Lower lobe of right lung (tissue), 2 donors: ENCODE data around the gene TRNT1. TPM values are rescaled to one million over a fixed set of nuclear protein-coding genes. Genes with fewer than 3 reads are reported as not detected.

ENCODE experiments used
- ATAC-seq, 2 donors: fragments of 200-7000 bp; cut with Tn5 transposase; one replicate each; pipeline ENCODE4 v1.9.1; 2020 to 2022; ENCODE audit warnings: mild to moderate bottlenecking in 2 of 2, moderate library complexity in 2 of 2
- DNase-seq: peaks from one replicate; pipeline ENCODE4 v3.0.0-alpha.2; 2020
- H3K27ac ChIP-seq: fragments of 200-600 bp; one replicate; pipeline ENCODE4 v1.8.0; 2022
- H3K27me3 ChIP-seq: fragments of 200-600 bp; one replicate; pipeline ENCODE4 v1.8.0; 2022; ENCODE audit warnings: low read depth
- H3K36me3 ChIP-seq: fragments of 200-600 bp; one replicate; pipeline ENCODE4 v1.8.0; 2022; ENCODE audit warnings: mild to moderate bottlenecking
- H3K4me1 ChIP-seq: fragments of 200-600 bp; one replicate; pipeline ENCODE4 v1.8.0; 2022
- H3K4me3 ChIP-seq: fragments of 200-600 bp; one replicate; pipeline ENCODE4 v1.8.0; 2022; ENCODE audit warnings: mild to moderate bottlenecking
- H3K9me3 ChIP-seq: fragments of 200-600 bp; one replicate; pipeline ENCODE4 v1.8.0; 2022
- CTCF ChIP-seq: fragments of 200-600 bp; IDR thresholded peaks from one replicate; pipeline ENCODE4 v1.8.0; 2022; ENCODE audit warnings: antibody characterized with exemption, mild to moderate bottlenecking
- intact Hi-C: fragments of 100-400 bp; cut with DNase I; formaldehyde crosslinking; loops from one replicate; pipeline ENCODE4 v1.11.0; 2022
- total RNA-seq: library from RNA; stranded (reverse); fragmentation: NEBNext Ultra II Directional; extraction: Animal tissue kit (Norgen Biotek cat#: 25700); gene quantifications from one replicate; pipeline ENCODE4 v1.2.1, GENCODE V29; 2021
- donor health status: DM: no; HTN: yes; CAD: no; lungs with severe emphysema.

TRNT1 gene
- total RNA-seq, 1 donor from 2014 or later, result 22.3 TPM

GRCh38 chr3:3196148-3196861, 69.6 kb downstream of the TRNT1 start:
- H3K36me3 ChIP-seq, result no peaks in the 10 kb centered on the region
- H3K4me3 ChIP-seq, result no peak overlapping the region
- H3K4me1 ChIP-seq, result no peaks in the 10 kb centered on the region
- no peaks in the 10 kb centered on the region for H3K9me3 ChIP-seq
- peak; percentile 34 for TF ChIP-seq CTCF
- H3K27ac ChIP-seq, result no peak overlapping the region
- no peak for ATAC-seq
- H3K27me3 ChIP-seq, result no peaks in the 10 kb centered on the region
- intact Hi-C loops, result no loop called here
- no peak for DNase-seq

Other genes with a start within 250 kb of the TRNT1 start
- gene IL5RA, start 16.6 kb upstream of the TRNT1 start, total RNA-seq, result 5.6 TPM
- 56.5 TPM for gene CRBN, start 52.8 kb downstream of the TRNT1 start, total RNA-seq